Measurements from ENCODE around the gene TLE1.
"Not testable (repeated sequence)": the region's sequence is repeated elsewhere in the genome, so short reads cannot be mapped to it uniquely, and the experiment has no call there.

TLE1 gene

GRCh38 chr9:81689343-81690175 is at the start of gene TLE1:
TSS of gene TLE1 (minus strand) at chr9:81689547. CDS start at chr9:81688240, 1,307 bp downstream.
- DNase-seq (ENCODE audit: low read depth) = peak; percentile 96

GRCh38 chr9:81737871-81738507 is 48.6 kb upstream of the TLE1 start:
- peak; percentile 29 for DNase-seq (ENCODE audit: low read depth)

- DNase-seq (ENCODE audit: low read depth) = not testable (repeated sequence)
Measured at GRCh38 chr9:81730498-81730897, 41.2 kb upstream of the TLE1 start.

- no peak for DNase-seq (ENCODE audit: low read depth)
Measured at GRCh38 chr9:81729135-81729534, 39.8 kb upstream of the TLE1 start.

GRCh38 chr9:81724242-81724889 is 35.0 kb upstream of the TLE1 start:
- DNase-seq (ENCODE audit: low read depth) = no peak

- DNase-seq (ENCODE audit: low read depth) = no peak
Measured at GRCh38 chr9:81722277-81722676, 32.9 kb upstream of the TLE1 start.

- DNase-seq (ENCODE audit: low read depth) = no peak
Measured at GRCh38 chr9:81720450-81721086, 31.2 kb upstream of the TLE1 start.

- no peak for DNase-seq (ENCODE audit: low read depth)
Measured at GRCh38 chr9:81719972-81720371, 30.6 kb upstream of the TLE1 start.

- no peak for DNase-seq (ENCODE audit: low read depth)
Measured at GRCh38 chr9:81718244-81718643, 28.9 kb upstream of the TLE1 start.

- no peak for DNase-seq (ENCODE audit: low read depth)
Measured at GRCh38 chr9:81717747-81718077, 28.4 kb upstream of the TLE1 start.

GRCh38 chr9:81717061-81717746 is 27.9 kb upstream of the TLE1 start:
- no peak for DNase-seq (ENCODE audit: low read depth)

- no peak for DNase-seq (ENCODE audit: low read depth)
Measured at GRCh38 chr9:81716409-81716808, 27.1 kb upstream of the TLE1 start.

- no peak for DNase-seq (ENCODE audit: low read depth)
Measured at GRCh38 chr9:81705578-81705977, 16.2 kb upstream of the TLE1 start.

GRCh38 chr9:81694541-81694940 is 5.2 kb upstream of the TLE1 start:
- DNase-seq (ENCODE audit: low read depth) = no peak

- no peak for DNase-seq (ENCODE audit: low read depth)
Measured at GRCh38 chr9:81693671-81694378, 4.5 kb upstream of the TLE1 start.

- DNase-seq (ENCODE audit: low read depth) = no peak
Measured at GRCh38 chr9:81690251-81690851, 1.0 kb upstream of the TLE1 start.

- not testable (repeated sequence) for DNase-seq (ENCODE audit: low read depth)
Measured at GRCh38 chr9:81689093-81689342, 329 bp downstream of the TLE1 start.

GRCh38 chr9:81688262-81689092 is 870 bp downstream of the TLE1 start:
- not testable (repeated sequence) for DNase-seq (ENCODE audit: low read depth)

GRCh38 chr9:81687521-81688261 is 1.7 kb downstream of the TLE1 start:
- no peak for DNase-seq (ENCODE audit: low read depth)
